Measurements from ENCODE around the gene DCXR. TPM values are rescaled to one million over a fixed set of nuclear protein-coding genes. Genes with fewer than 3 reads are reported as not detected.
A peak's percentile ranks its signal among the peaks of the same experiment; 100 is the strongest.

Gene DCXR
- polyA plus RNA-seq, 3 donors: 88.8 to 93.1 (median 90.3) TPM

DNA sequence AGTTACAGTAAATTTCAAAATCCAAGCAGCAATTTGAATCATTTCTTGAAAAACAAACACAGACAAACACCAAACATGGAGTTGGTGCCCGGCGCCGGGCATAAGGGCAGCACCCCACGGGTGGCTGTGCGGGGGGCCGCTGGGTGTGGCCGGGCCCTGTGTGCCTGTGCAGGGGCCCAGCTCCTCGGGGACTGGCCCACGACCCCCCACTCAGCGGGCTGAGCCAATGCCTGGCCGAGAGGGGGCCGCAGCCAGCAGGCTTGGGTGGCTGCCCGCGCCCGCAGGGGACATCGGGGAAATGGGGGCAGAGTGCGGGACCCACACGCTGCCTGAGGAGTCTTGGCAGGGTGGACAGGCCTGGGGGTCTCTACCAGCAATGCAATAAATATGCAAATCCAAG, 40.9 kb upstream of the DCXR start:
- Histone ChIP-seq H3K9me3 (replicated peaks in 1 of 2; ENCODE audit: control insufficient read depth in 1 of 2, insufficient read depth in 1 of 2, low read length in 2 of 2) (no peaks in the 10 kb centered on the region), H3K4me1 (ENCODE audit: control insufficient read depth in 1 of 2, insufficient read depth in 2 of 2, low read length in 2 of 2) (no peaks in the 10 kb centered on the region), H3K79me2 (ENCODE audit: insufficient read depth, low read length) (no peaks in the 10 kb centered on the region), H3K4me3 (replicated peaks in 1 of 3; ENCODE audit: low read depth in 2 of 3, low read length in 3 of 3) (no peak overlapping the region), H3K9ac (ENCODE audit: insufficient read depth, low read length, poor library complexity, severe bottlenecking) (no peak overlapping the region), H2AFZ (ENCODE audit: insufficient read depth, low read depth, low read length, poor library complexity, severe bottlenecking) (no peak overlapping the region), H4K20me1 (ENCODE audit: insufficient read depth, low read length) (no peaks in the 10 kb centered on the region), H3K27ac (ENCODE audit: low read depth in 1 of 2, low read length in 2 of 2) (no peak overlapping the region), H3K27me3 (ENCODE audit: control insufficient read depth in 2 of 2, insufficient read depth in 2 of 2, low read length in 2 of 2) (no peaks in the 10 kb centered on the region), H3K4me2 (replicated peaks; ENCODE audit: extremely low read depth, low read length, poor library complexity, severe bottlenecking) (no peak overlapping the region), H3K36me3 (replicated peaks in 1 of 2; ENCODE audit: control insufficient read depth in 1 of 2, insufficient read depth in 2 of 2, low read length in 2 of 2) (peaks cover 33 to 40% of the 10 kb centered on the region in 2 donors)
- intact Hi-C loops (cut with micrococcal nuclease): no loop called here
- TF ChIP-seq, protein P1, sequence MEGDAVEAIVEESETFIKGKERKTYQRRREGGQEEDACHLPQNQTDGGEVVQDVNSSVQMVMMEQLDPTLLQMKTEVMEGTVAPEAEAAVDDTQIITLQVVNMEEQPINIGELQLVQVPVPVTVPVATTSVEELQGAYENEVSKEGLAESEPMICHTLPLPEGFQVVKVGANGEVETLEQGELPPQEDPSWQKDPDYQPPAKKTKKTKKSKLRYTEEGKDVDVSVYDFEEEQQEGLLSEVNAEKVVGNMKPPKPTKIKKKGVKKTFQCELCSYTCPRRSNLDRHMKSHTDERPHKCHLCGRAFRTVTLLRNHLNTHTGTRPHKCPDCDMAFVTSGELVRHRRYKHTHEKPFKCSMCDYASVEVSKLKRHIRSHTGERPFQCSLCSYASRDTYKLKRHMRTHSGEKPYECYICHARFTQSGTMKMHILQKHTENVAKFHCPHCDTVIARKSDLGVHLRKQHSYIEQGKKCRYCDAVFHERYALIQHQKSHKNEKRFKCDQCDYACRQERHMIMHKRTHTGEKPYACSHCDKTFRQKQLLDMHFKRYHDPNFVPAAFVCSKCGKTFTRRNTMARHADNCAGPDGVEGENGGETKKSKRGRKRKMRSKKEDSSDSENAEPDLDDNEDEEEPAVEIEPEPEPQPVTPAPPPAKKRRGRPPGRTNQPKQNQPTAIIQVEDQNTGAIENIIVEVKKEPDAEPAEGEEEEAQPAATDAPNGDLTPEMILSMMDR (IDR thresholded peaks at IDR 0.05): no peak
- Mint-ChIP-seq H3K27me3 (ENCODE audit: low read depth in 3 of 3) (peaks cover 1 to 8% (median 4%) of the 10 kb centered on the region in 3 donors), H3K4me1 (no peaks in the 10 kb centered on the region), H3K36me3 (peaks cover 30 to 46% of the 10 kb centered on the region in 2 donors), H3K4me3 (no peak overlapping the region), H3K27ac (peak overlapping the region in 1 of 7 donors; percentile 33), H3K9me3 (peaks cover 0 to 1% (median 0%) of the 10 kb centered on the region in 7 donors)
- 98% methylated on average over 12 of the region's 18 CpGs for WGBS (ENCODE audit: insufficient coverage)
- DNase-seq: no peak

DNA sequence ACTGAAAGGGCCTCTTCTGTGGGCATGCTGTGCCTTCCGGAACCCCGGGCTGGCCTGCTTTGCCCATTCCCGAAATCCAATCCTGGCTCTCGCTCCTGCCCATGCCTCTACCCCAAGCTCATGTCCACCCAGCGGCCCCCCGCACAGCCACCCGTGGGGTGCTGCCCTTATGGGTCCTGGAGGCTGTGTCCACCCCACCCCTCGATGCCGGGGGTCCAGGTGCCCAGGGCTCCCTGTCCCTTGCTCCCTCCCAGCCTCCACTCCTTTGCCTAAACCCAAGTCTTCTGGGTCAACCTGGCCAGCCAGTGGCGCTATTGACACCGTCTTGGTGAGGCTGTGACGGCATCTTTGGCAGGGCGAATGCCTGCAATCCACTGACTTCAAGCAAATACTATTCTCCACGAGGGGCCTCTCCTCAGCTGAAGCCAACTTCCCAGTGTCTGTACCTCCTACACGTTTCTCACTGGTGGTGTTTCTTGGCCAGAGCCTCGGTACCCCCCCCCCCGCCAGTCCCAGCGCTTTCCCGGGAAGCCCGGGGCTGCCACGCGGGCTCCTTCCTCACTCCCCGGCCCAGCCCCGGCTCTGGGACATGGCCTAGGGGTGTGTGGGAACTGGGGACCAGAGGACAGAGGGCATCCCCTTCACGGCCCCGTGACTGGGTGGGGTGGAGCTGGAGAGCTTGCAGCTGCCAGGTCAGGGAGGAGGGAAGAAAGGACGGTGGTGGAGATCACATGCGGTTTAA, 40.3 kb upstream of the DCXR start:
- 86% methylated on average over 22 of the region's 28 CpGs for WGBS (ENCODE audit: insufficient coverage)
- no peaks in the 10 kb centered on the region for H3K4me1 Mint-ChIP-seq
- TF ChIP-seq, protein P1 (IDR thresholded peaks at IDR 0.05): no peak
- Histone ChIP-seq H4K20me1 (ENCODE audit: insufficient read depth, low read length) (no peaks in the 10 kb centered on the region), H3K9me3 (replicated peaks in 1 of 2; ENCODE audit: control insufficient read depth in 1 of 2, insufficient read depth in 1 of 2, low read length in 2 of 2) (no peaks in the 10 kb centered on the region), H3K4me2 (replicated peaks; ENCODE audit: extremely low read depth, low read length, poor library complexity, severe bottlenecking) (no peak overlapping the region), H3K79me2 (ENCODE audit: insufficient read depth, low read length) (no peaks in the 10 kb centered on the region), H3K27me3 (ENCODE audit: control insufficient read depth in 2 of 2, insufficient read depth in 2 of 2, low read length in 2 of 2) (no peaks in the 10 kb centered on the region), H3K27ac (ENCODE audit: low read depth in 1 of 2, low read length in 2 of 2) (no peak overlapping the region), H3K4me3 (replicated peaks in 1 of 3; ENCODE audit: low read depth in 2 of 3, low read length in 3 of 3) (no peak overlapping the region), H3K4me1 (ENCODE audit: control insufficient read depth in 1 of 2, insufficient read depth in 2 of 2, low read length in 2 of 2) (no peaks in the 10 kb centered on the region), H2AFZ (ENCODE audit: insufficient read depth, low read depth, low read length, poor library complexity, severe bottlenecking) (no peak overlapping the region), H3K36me3 (replicated peaks in 1 of 2; ENCODE audit: control insufficient read depth in 1 of 2, insufficient read depth in 2 of 2, low read length in 2 of 2) (peaks cover 27 to 34% of the 10 kb centered on the region in 2 donors), H3K9ac (ENCODE audit: insufficient read depth, low read length, poor library complexity, severe bottlenecking) (no peak overlapping the region)
- H3K9me3 Mint-ChIP-seq: peaks cover 0 to 1% (median 0%) of the 10 kb centered on the region in 7 donors
- no peak overlapping the region for H3K4me3 Mint-ChIP-seq
- no peak for DNase-seq
- intact Hi-C loops (cut with micrococcal nuclease): no loop called here
- peaks cover 3 to 8% (median 4%) of the 10 kb centered on the region in 3 donors for H3K27me3 Mint-ChIP-seq (ENCODE audit: low read depth in 3 of 3)
- H3K27ac Mint-ChIP-seq: peak overlapping the region in 1 of 7 donors; percentile 33
- peaks cover 23 to 39% of the 10 kb centered on the region in 2 donors for H3K36me3 Mint-ChIP-seq
